MCF 10A (cell line): Measurements from ENCODE around the gene PLCG2. TPM values are rescaled to one million over a fixed set of nuclear protein-coding genes. Genes with fewer than 3 reads are reported as not detected.
"Not testable (repeated sequence)": the region's sequence is repeated elsewhere in the genome, so short reads cannot be mapped to it uniquely, and the experiment has no call there.

Source experiments
- BruUV-seq: library from RNA; stranded (reverse); fragments of 400-500 nt; replicated peaks from 2 replicates; lab custom pipeline; 2021; lab: Mats Ljungman, UMichigan
- CTCF ChIA-PET: fragments of 300-600 bp; sonication (Branson Sonifier 250); formaldehyde crosslinking; extraction: SDS; loops from one replicate; lab custom pipeline; 2021; ENCODE audit warnings: antibody characterized with exemption, inconsistent platforms; lab: Yijun Ruan, JAX
- POLR2A ChIA-PET: fragments of 300-600, 350-650 bp; sonication (Branson Sonifier 250); formaldehyde crosslinking; extraction: SDS; loops from one replicate; lab custom pipeline; 2020; ENCODE audit warnings: antibody characterized with exemption, inconsistent platforms; lab: Yijun Ruan, JAX
- DNase-seq: peaks from one replicate; pipeline ENCODE4 v3.0.0-alpha.2; 2018; ENCODE audit not compliant: unreplicated experiment
- H3K27ac Mint-ChIP-seq: one replicate; pipeline ENCODE4 v1.8.0; 2022; ENCODE audit warnings: mild to moderate bottlenecking, low read depth, mixed read lengths; ENCODE audit not compliant: unreplicated experiment
- H3K27me3 Mint-ChIP-seq: one replicate; pipeline ENCODE4 v1.8.0; 2022; ENCODE audit warnings: mixed read lengths; ENCODE audit not compliant: insufficient read depth, unreplicated experiment
- H3K36me3 Mint-ChIP-seq: one replicate; pipeline ENCODE4 v1.8.0; 2022; ENCODE audit warnings: mild to moderate bottlenecking, moderate library complexity, mixed read lengths; ENCODE audit not compliant: insufficient read depth, unreplicated experiment
- H3K4me1 Mint-ChIP-seq: one replicate; pipeline ENCODE4 v1.8.0; 2022; ENCODE audit warnings: mixed read lengths; ENCODE audit not compliant: insufficient read depth, unreplicated experiment
- H3K4me3 Mint-ChIP-seq: one replicate; pipeline ENCODE4 v1.8.0; 2022; ENCODE audit warnings: mild to moderate bottlenecking, moderate library complexity, mixed read lengths; ENCODE audit not compliant: unreplicated experiment
- H3K9me3 Mint-ChIP-seq: one replicate; pipeline ENCODE4 v1.8.0; 2022; ENCODE audit warnings: mixed read lengths; ENCODE audit not compliant: unreplicated experiment
- CTCF ChIP-seq: fragments of 200-600 bp; IDR thresholded peaks from one replicate; pipeline ENCODE4 v1.8.0; 2022; ENCODE audit warnings: antibody characterized with exemption, mild to moderate bottlenecking; ENCODE audit not compliant: unreplicated experiment
- intact Hi-C: fragments of 100-400 bp; cut with micrococcal nuclease; formaldehyde crosslinking; loops from 2 replicates; pipeline ENCODE4 v1.14.1; 2022
- total RNA-seq: library from RNA; stranded (reverse); gene quantifications from 2 replicates; pipeline ENCODE4 v1.2.3, GENCODE V29; 2022

The PLCG2 gene
- total RNA-seq, 1 experiment from 2014 or later, result 5.2 TPM

GRCh38 chr16:81754858-81755257 lies 24.2 kb upstream of the PLCG2 start:
- Mint-ChIP-seq H3K4me1 (no peaks in the 10 kb centered on the region), H3K4me3 (no peak overlapping the region), H3K27ac (no peak overlapping the region), H3K9me3 (no peaks in the 10 kb centered on the region), H3K36me3 (no peaks in the 10 kb centered on the region), H3K27me3 (no peaks in the 10 kb centered on the region)
- CTCF ChIA-PET, result interaction anchor here (1.0 kb wide), 1 partner anchor 153 kb away, joined by 4 read pairs; no protein-coding TSS in a partner anchor
- intact Hi-C loops, result no loop called here
- DNase-seq, result no peak
- POLR2A ChIA-PET, result no interaction called here
- no peak for TF ChIP-seq CTCF
- BruUV-seq, result no TSS peak

- Mint-ChIP-seq H3K27me3 (no peaks in the 10 kb centered on the region), H3K4me1 (no peaks in the 10 kb centered on the region), H3K4me3 (no peak overlapping the region), H3K36me3 (no peaks in the 10 kb centered on the region), H3K27ac (peak overlapping the region; percentile 8), H3K9me3 (no peaks in the 10 kb centered on the region)
- POLR2A ChIA-PET, result no interaction called here
- BruUV-seq, result no TSS peak
- intact Hi-C loops, result no loop called here
- no peak for DNase-seq
- CTCF ChIA-PET, result interaction anchor here (0.6 to 1.4 kb wide), 6 partner anchors 9 to 720 kb away, joined by 3 to 4 read pairs (median 4); partner anchors contain the start of gene ATMIN
- TF ChIP-seq CTCF, result no peak
Measured at GRCh38 chr16:81755915-81756614, 23.0 kb upstream of the PLCG2 start.

GRCh38 chr16:81756615-81757356 lies 22.3 kb upstream of the PLCG2 start:
- ChIA-PET CTCF (interaction anchor here (0.5 to 1.4 kb wide), 7 partner anchors 8 to 721 kb away, joined by 3 to 4 read pairs (median 3); partner anchors contain the start of gene ATMIN), POLR2A (no interaction called here)
- TF ChIP-seq CTCF, result no peak
- no peak overlapping the region for H3K4me3 Mint-ChIP-seq
- peak overlapping the region; percentile 8 for H3K27ac Mint-ChIP-seq
- intact Hi-C loops, result no loop called here
- BruUV-seq, result no TSS peak
- H3K9me3 Mint-ChIP-seq, result no peaks in the 10 kb centered on the region
- no peaks in the 10 kb centered on the region for H3K4me1 Mint-ChIP-seq
- no peaks in the 10 kb centered on the region for H3K27me3 Mint-ChIP-seq
- no peaks in the 10 kb centered on the region for H3K36me3 Mint-ChIP-seq
- no peak for DNase-seq

- H3K27ac Mint-ChIP-seq, result no peak overlapping the region
- no peaks in the 10 kb centered on the region for H3K9me3 Mint-ChIP-seq
- intact Hi-C loops, result no loop called here
- no TSS peak for BruUV-seq
- DNase-seq, result peak; percentile 17
- no peaks in the 10 kb centered on the region for H3K27me3 Mint-ChIP-seq
- no peaks in the 10 kb centered on the region for H3K4me1 Mint-ChIP-seq
- CTCF ChIA-PET, result interaction anchor here (1.2 kb wide), 1 partner anchor 754 kb away, joined by 5 read pairs; no protein-coding TSS in a partner anchor
- no peak for TF ChIP-seq CTCF
- no peaks in the 10 kb centered on the region for H3K36me3 Mint-ChIP-seq
- H3K4me3 Mint-ChIP-seq, result no peak overlapping the region
- POLR2A ChIA-PET, result interaction anchor here (1.1 kb wide), 1 partner anchor 20 kb away, joined by 3 read pairs; no protein-coding TSS in a partner anchor
Measured at GRCh38 chr16:81758376-81758775, 20.7 kb upstream of the PLCG2 start.

GRCh38 chr16:81762322-81762721 lies 16.8 kb upstream of the PLCG2 start:
- BruUV-seq, H3K27ac Mint-ChIP-seq, H3K27me3 Mint-ChIP-seq, H3K4me3 Mint-ChIP-seq, DNase-seq, H3K9me3 Mint-ChIP-seq, H3K36me3 Mint-ChIP-seq, H3K4me1 Mint-ChIP-seq, intact Hi-C loops, CTCF ChIA-PET: not testable (repeated sequence)
- POLR2A ChIA-PET, result interaction anchor here (0.8 kb wide), 1 partner anchor 108 kb away, joined by 4 read pairs; no protein-coding TSS in a partner anchor
